Stimulated activated CD4-positive, alpha-beta T cell treated with anti-CD3 and anti-CD28 coated beads, TNF-alpha, amount 100 ng/mL, for 4 hours (primary cell): ENCODE results near the gene APBA3.
A peak's percentile ranks its signal among the peaks of the same experiment; 100 is the strongest.
"Not testable (repeated sequence)": the region's sequence is repeated elsewhere in the genome, so short reads cannot be mapped to it uniquely, and the experiment has no call there.

Source experiments
- DNase-seq, 3 experiments: peaks; one replicate each; pipeline ENCODE4 v3.0.0-alpha.2; 2020; ENCODE audit warnings: low read depth in 3 of 3

The APBA3 gene

GRCh38 chr19:3771000-3771905, 9.8 kb upstream of the APBA3 start:
- no peak for DNase-seq

GRCh38 chr19:3770136-3770999, 8.9 kb upstream of the APBA3 start:
- DNase-seq, result no peak

DNA sequence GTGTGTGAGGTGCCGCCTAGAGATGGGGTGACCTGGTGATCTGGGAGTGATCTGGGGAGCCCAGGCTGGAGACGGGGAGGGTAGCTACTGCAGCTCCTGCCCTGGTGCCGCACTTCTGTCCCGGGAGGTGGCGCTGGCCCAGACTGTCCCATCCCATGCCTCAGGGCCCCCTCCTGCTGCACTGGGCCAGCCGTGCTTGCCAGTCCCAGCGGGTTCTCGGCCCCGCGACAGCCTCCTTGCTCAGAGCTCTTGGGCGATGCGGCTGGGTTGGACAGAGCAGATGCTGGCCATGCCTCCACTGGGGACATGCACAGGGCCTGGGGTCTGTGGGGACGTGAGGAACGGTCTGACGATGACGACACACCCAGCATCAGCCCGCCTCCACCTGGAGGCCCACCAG, 8.0 kb upstream of the APBA3 start:
- no peak for DNase-seq

DNA sequence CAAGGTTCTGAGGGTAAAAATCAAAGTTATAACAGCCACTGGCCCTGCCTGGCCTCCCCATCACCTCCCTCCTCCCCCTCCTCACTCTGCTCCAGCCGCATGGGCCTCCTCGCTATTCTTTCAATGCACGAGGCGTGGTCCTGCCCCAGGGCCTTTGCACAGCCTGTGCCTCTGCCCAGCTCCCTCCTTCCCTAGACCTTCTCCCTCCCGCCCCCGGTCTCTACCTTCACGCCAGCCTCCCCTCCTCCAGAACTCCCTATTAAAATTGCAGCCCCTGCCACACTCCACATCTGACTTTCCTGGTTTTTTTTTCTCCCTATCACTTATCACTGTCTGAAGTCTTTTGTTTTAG, 7.2 kb upstream of the APBA3 start:
- no peak for DNase-seq

GRCh38 chr19:3768015-3768747, 6.7 kb upstream of the APBA3 start:
- DNase-seq, result no peak

GRCh38 chr19:3767050-3767449, 5.6 kb upstream of the APBA3 start:
- no peak for DNase-seq

GRCh38 chr19:3766520-3766919, 5.0 kb upstream of the APBA3 start:
- no peak for DNase-seq

DNA sequence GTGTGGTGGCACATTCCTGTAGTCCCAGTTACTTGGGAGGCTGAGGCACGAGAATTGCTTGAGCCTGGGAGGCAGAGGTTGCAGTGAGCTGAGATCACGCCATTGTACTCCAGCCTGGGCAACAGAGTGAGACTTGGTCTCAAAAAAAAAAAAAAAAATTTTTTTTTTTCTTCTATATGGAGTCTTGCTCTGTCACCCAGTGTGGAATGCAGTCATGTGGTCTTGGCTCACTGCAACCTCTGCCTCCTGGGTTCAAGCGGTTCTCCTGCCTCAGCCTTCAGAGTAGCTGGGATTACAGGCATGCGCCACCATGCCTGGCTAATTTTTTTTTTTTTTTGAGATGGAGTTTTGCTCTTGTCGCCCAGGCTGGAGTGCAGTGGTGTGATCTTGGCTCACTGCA, 4.3 kb upstream of the APBA3 start:
- not testable (repeated sequence) for DNase-seq

- no peak for DNase-seq
Observed at GRCh38 chr19:3765121-3765520, 3.6 kb upstream of the APBA3 start.

GRCh38 chr19:3762501-3763459, 1.3 kb upstream of the APBA3 start, which contains the start of gene MRPL54:
MRPL54 (plus strand) TSS chr19:3762682; CDS start chr19:3762701, 19 bp downstream.
- peak; percentile 98 to 99 (median 99) for DNase-seq

DNA sequence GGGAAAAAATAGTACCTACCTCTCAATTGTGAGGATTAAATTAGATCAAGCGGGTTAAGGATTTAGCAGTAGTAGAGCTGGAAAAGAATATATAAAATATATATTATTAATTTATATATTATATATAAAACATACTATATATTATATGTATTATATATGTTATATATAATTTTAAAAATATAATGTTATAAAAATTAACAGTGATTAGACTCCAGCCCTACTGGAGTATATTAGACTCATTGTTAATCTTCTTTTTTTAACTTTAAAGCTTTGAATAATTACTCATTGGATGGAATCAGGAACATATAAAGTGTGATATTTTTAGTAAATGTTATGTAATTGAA, 610 bp upstream of the APBA3 start:
- DNase-seq, result no peak

DNA sequence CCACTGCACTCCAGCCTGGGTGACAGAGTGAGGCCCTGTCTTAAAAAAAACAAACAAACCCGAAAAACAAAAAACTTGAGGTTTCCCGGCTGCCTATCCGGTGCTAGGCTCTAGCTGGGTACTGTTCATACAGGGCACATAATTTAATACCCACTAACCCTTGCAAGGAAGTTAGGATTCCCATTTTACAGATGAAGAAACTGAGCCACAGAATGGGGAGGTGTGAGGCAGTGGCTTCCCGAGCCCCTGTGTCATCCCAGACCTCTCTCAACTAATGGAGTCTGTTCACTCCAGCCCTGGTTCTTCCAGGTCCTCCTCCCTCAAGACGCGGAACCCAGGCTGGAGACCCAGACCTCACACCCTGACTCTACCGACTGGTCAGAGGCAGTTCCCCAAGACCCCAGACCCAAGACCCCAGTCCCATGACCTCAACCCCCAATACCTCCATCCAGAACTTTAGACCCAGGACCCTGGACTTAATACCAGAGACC, 576 bp downstream of the APBA3 start:
- peak in 1 of 3 experiments; percentile 10 for DNase-seq

- no peak for DNase-seq
Observed at GRCh38 chr19:3759482-3760254, 1.8 kb downstream of the APBA3 start.

- DNase-seq, result not testable (repeated sequence)
Observed at GRCh38 chr19:3758297-3758696, 3.2 kb downstream of the APBA3 start.

- DNase-seq, result not testable (repeated sequence)
Observed at GRCh38 chr19:3757705-3758104, 3.8 kb downstream of the APBA3 start.

DNA sequence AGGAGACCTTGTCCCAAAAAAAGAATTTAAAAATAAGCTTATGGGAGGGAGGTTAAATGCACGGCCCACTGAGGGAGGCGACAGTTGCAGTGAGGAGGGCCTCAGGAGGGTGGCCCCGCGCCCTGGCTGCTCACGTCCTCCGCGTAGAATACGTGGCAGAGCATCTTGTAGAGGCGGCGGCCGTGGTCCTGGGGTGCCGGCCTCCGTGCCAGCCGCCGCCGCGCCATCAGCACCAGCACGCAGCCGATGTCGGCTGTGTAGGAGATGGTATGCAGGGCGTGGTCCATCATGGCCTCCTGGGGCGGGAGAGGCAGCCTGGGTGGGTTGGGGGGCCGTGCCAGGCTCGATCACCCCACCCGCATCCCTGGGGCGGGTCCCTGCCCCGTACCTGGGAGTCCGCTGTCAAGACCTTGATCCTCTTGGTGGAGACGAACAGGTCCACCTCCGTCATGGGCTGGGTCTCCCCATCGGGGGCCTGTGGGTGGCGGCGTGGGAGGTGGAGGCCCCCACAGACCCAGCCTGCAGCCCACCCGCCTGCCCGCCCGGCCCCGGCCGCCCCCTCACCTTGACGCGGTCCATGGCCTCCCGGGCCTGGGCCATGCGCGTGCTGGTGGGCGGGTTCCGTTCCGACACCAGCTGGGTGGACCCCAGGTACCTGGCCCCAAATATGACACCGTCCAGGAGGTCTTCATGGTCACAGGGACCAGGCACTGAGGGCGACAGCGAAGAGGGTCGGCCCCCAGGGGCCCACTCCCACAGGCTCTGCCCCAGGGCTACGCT, 7.7 kb downstream of the APBA3 start:
- no peak for DNase-seq

GRCh38 chr19:3752492-3752891, 9.0 kb downstream of the APBA3 start:
- DNase-seq, result no peak

DNA sequence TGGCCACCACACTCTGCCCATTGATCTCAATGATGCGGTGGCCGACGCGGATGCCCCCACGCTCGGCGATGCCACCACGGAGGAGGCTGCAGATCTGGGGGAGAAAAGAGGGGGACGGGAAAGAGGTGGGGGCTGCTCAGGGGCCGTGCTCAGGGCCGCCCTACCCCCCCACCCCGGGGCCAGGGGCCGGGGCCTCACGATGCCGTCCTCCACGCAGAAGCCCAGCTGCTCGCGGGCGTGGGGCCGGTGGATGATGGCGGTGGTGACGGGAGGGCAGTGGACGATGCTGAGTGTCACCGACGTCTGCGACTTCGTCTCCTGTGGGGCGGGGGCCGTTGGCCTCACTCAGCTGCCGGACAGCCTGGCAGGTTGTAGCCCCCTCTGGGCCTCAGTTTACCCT, 10.3 kb downstream of the APBA3 start:
- DNase-seq, result no peak

- no peak for DNase-seq
Observed at GRCh38 chr19:3750211-3750610, 11.3 kb downstream of the APBA3 start.
